Retina (tissue), 1 donor: ENCODE results near the gene KBTBD4.
"Not testable (repeated sequence)": the region's sequence is repeated elsewhere in the genome, so short reads cannot be mapped to it uniquely, and the experiment has no call there.

Source experiments
- DNase-seq: peaks from one replicate; pipeline ENCODE4 v3.0.0-alpha.2; 2016

KBTBD4 gene

GRCh38 chr11:47558695-47559094 is 20.1 kb downstream of the KBTBD4 start:
- DNase-seq, result no peak

GRCh38 chr11:47557004-47557403 is 21.8 kb downstream of the KBTBD4 start:
- DNase-seq, result not testable (repeated sequence)

DNA sequence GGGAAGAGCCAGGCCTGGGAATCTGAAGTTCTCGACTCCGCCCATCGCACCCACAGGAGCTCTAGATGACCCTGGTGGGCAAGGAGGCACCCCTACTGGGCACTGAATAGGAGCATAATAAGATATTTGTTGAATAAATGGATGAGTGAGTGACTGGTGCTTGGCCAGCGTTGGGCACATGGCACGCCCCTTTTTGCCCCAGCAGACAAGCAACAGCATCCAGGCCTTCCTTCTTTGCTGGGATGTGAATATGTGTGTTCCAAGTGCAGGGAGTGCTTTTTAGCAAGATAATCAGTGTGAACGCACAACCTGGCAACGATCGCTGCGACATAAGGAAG is 25.4 kb downstream of the KBTBD4 start:
- DNase-seq, result no peak

DNA sequence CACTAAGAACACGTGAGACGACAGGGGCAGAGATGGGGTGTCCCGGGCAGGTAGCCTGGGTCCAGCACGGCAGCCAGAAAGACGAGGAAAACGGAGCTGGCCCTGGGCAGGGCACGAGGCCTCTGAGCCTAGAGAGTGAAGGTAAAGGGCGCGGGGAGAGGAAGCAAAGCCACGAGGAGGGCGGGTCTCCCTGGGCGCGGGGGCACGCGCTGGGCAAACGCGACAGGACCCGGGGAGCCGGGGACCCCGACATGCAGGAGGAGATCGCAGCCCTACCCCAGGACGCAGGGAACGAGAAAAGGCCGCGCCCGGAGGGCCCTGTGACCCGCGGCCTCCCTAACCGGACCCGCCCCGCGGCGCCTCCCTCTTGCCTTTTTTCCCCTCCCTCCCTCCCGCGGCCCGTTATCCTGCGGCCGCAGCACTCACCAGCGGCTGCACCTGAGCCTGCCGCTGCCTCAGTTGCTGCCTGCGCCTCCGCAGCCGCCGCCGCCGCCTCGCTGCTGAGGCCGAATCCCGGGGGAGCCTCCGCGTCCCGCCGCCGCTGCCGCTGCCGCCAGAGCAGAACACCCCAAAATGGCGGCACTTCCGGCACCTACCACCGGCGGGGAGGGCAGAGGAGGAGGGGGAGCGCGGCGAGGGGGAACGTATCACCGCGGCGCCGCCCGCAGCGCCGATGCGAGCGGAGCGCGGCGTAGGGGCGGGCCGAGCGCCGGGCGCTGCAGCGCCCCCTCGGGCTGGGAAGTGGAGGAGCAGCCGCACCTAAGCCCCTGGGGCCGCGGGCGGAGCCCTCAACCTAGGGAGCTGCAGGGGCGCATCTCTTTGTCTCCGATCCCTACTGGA is 26.0 kb downstream of the KBTBD4 start, which contains the start of gene CELF1:
Gene CELF1 (minus strand): TSS at position 567 of the 840 bp plus-strand sequence. CDS start 53,609 bp downstream, outside the sequence.
- DNase-seq, result peak; percentile 96

DNA sequence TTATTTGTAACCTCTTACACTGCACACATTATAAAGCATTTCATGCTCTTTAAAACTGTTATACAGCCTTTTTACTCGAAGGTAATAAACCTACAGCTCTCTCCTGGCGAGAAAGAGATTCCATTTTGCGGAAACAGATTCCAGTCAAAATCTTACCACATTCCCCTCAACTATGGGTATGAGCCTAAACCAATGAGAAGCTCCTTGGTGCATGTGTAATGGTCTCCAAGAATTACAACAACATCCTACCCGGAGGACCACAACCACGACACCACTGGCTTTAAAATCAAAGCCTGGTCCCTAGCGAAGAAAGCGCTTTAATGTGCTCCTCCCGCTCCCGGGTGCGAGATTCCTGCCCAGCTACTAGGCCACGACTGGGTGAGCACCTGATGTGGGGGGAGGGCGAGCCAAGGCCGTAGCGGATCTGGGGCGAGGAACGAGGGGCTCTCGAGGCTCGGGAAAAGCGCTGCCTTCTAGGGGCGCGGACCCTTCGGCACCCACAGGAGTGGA is 26.7 kb downstream of the KBTBD4 start:
- DNase-seq, result no peak

- no peak for DNase-seq
These were observed 27.7 kb downstream of the KBTBD4 start for GRCh38 chr11:47551086-47551485.

- no peak for DNase-seq
These were observed 28.3 kb downstream of the KBTBD4 start for GRCh38 chr11:47550288-47551047.

- DNase-seq, result not testable (repeated sequence)
These were observed 32.5 kb downstream of the KBTBD4 start for GRCh38 chr11:47546274-47546673.

DNA sequence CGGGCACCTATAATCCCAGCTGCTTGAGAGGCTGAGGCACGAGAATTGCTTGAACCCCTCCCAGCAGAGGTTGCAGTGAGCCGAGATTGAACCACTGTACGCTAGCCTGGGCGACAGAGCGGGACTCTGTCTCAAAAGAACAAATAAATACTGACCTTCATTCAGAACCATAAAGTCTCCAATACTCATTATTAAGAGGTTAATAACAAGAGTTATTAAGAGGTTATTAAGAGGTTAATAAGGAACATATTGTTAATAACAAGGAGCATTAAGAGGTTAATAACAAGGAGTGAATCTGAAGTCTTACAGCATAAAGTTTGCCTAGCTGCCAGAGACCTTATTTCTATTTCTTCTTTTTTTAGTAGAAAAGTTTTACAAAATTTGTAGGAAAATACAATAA is 33.5 kb downstream of the KBTBD4 start:
- DNase-seq, result no peak

GRCh38 chr11:47541070-47541469 is 37.7 kb downstream of the KBTBD4 start:
- no peak for DNase-seq

DNA sequence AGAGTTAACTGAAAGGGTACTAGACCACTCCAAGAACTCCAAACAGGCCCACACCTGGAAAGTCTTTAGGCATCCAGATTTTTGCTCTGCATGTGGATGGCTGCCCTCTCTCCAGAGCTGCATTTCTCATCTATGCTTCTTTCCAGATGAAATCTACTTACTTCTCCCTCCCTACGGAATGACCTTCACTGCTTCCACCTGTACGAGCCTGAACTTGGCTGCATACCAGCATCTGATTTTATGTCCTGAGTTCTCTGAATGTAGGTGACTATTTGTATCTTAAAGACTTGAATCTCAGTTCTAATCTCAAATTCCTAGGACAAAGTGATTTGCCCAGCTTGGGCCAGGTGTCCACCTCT is 39.1 kb downstream of the KBTBD4 start:
- no peak for DNase-seq

DNA sequence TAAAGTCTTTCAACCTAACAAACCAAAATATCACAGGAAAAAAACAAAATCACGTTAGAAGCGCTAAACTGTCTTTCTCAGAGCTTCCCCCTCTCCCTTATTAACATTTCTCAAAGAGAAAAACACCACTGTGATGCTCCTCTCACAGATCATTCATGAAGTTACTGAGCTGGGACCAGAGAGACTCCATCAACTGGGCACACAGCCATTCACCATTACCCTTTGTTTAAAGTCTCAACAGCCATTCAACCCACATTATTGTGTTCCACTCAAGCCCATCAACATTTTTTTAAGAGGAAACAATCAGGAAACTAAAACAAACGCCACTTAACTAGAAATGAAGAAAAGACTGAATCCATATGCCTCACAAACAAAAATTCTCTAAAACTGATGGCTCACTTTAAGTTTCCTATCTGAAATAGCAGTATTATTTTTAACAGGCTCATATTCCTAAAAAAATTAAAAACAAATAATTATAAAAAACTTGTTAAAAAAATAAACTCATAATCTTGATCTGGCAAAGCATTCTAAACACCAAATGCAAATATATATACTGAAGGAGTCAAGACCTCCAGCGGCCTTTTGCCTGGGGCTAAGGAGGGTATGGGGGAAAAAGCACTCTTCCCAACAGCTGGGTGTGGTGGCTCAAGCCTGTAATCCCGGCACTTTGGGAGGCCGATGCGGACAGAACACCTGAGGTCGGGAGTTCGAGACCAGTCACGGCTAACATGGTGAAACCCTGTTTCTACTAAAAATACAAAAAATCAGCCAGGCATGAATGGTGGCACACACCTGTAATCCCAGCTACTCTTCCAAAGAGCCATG is 39.8 kb downstream of the KBTBD4 start:
- no peak for DNase-seq

GRCh38 chr11:47536915-47537314 is 41.9 kb downstream of the KBTBD4 start:
- DNase-seq, result no peak

DNA sequence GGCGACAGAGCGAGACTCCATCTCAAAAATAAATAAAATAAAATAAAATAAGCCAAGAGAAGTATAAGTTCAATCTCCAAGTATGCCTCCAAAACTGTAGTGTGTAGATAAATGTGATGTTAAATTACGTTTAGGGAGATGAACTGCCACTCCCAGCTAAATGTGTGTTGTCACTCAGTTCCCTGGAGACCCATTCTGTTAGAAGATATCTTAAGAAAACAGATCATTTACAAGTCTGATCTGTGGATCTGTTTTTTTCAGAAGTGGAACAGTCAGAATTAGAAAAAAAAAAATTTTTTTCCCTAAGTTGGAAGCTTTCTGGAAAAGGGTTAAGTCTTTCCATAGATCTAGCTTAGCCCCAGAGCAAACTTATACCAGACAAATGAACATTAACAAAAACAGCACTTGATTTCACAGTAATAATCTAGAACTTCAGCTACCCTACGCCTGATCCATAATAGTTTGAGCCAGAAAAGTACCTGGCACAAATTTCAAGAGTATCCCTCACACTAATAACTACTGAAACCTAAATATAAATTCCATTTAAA is 44.0 kb downstream of the KBTBD4 start:
- DNase-seq, result no peak

GRCh38 chr11:47533690-47534151 is 45.0 kb downstream of the KBTBD4 start:
- DNase-seq, result no peak

- DNase-seq, result peak; percentile 26
These were observed 46.1 kb downstream of the KBTBD4 start for GRCh38 chr11:47532597-47533213.

DNA sequence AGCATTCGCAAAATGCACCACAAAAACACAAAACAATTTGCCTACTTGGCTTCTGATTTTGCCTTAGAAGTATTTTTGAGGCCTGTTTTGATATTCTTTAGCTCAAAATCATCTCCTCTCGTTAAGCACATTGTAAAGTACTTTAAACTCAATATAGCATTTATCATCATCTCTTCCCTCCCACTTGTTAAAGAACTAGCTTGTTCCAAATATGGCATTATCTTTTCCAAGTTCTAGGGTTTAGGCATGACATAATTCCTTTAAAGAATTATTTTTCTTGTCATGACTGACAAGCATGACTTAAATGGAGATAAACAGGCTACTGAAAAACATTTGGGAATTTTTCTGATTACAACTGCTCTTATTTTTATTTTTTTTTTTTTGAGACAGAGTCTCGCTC is 47.1 kb downstream of the KBTBD4 start:
- DNase-seq, result no peak

DNA sequence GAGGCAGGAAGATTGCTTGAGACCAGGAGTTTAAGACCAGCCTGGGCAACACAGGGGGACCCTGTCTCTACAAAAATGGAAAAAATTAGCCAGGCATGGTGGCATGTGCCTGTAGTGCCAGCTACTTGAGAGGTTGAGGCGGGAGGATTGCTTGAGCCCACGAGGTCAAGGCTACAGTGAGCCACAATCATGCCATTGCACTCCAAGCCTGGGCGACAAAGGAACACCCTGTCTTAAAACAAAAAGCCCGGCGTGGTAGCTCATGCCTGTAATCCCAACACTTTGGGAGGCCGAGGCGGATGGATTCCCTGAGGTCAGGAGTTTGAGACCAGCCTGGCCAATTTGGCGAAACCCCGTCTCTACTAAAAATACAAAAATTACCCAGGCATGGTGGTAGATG is 48.0 kb downstream of the KBTBD4 start:
- not testable (repeated sequence) for DNase-seq

GRCh38 chr11:47529951-47530350 is 48.8 kb downstream of the KBTBD4 start:
- no peak for DNase-seq

DNA sequence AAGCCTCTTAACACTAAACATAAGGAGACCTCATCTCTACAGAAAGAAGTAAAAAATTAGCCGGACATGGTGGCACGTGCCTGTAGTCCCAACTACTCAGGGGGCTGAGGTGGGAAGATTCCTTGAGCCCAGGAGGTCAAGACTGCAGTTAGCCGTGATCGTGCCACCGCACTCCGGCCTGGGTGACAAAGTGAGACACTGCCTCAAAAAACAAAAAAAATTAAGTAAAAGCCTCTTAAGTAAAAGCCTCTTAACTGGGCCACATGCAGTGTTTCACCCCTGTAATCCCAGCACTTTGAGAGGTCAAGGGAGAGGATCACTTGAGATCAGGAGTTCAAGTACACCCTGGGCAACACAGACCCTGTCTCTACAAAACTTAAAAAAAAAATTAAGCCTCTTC is 51.6 kb downstream of the KBTBD4 start:
- no peak for DNase-seq

GRCh38 chr11:47526032-47526431 is 52.7 kb downstream of the KBTBD4 start:
- DNase-seq, result not testable (repeated sequence)

DNA sequence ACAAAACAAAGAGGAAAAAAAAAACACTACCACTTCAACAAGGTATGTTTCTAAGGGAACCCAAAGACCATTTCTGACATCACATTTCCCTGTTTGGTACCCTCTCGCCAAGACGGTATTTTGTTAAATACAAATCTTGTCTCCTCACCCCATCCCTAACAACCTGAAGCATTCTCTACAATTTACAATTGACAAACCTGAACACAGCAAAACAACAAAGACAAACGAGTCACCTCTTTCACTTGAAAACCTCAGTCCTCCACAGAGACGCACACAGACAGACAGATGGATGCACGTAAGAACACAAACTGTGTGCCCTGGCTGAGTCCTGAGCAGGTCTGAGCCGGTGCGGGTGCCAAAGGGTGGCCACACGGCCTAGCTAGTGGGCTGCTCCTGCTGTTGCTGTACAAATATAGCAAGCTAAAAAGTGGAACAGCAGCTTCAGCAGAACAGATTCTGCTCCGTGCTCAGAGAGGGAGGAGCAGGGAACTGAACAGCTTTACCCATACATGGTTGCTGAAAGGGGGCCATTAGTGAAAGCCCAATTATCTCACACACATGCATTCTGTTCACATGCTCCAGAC is 54.4 kb downstream of the KBTBD4 start:
- DNase-seq, result peak; percentile 36
